Stimulated activated naive CD8-positive, alpha-beta T cell treated with anti-CD3 and anti-CD28 coated beads, Interleukin-15, amount 100 ng/mL, for 72 hours (primary cell): ENCODE data around the gene ZBTB5.
"Not testable (repeated sequence)": the region's sequence is repeated elsewhere in the genome, so short reads cannot be mapped to it uniquely, and the experiment has no call there.

Source experiments
- ATAC-seq: fragments of 150-1000 bp; cut with Tn5 transposase; 2 replicates; pipeline ENCODE4 v1.10.0; 2021; ENCODE audit warnings: mild to moderate bottlenecking, moderate library complexity
- DNase-seq, 2 donors: peaks; one replicate each; pipeline ENCODE4 v3.0.0; 2021 to 2022
- H3K27ac Mint-ChIP-seq, 2 donors: one replicate each; pipeline ENCODE4 v1.8.0; 2022; ENCODE audit warnings: mild to moderate bottlenecking in 2 of 2, mixed read lengths in 2 of 2, moderate library complexity in 2 of 2
- H3K27me3 Mint-ChIP-seq: one replicate; pipeline ENCODE4 v1.8.0; 2022; ENCODE audit warnings: mixed read lengths
- H3K4me1 Mint-ChIP-seq: one replicate; pipeline ENCODE4 v1.8.0; 2022; ENCODE audit warnings: mild to moderate bottlenecking, mixed read lengths
- H3K4me3 Mint-ChIP-seq, 2 donors: one replicate each; pipeline ENCODE4 v1.8.0; 2022; ENCODE audit warnings: mild to moderate bottlenecking in 2 of 2, mixed read lengths in 2 of 2, moderate library complexity in 1 of 2
- H3K9me3 Mint-ChIP-seq, 2 donors: one replicate each; pipeline ENCODE4 v1.8.0; 2022; ENCODE audit warnings: mixed read lengths in 2 of 2

The ZBTB5 gene

DNA sequence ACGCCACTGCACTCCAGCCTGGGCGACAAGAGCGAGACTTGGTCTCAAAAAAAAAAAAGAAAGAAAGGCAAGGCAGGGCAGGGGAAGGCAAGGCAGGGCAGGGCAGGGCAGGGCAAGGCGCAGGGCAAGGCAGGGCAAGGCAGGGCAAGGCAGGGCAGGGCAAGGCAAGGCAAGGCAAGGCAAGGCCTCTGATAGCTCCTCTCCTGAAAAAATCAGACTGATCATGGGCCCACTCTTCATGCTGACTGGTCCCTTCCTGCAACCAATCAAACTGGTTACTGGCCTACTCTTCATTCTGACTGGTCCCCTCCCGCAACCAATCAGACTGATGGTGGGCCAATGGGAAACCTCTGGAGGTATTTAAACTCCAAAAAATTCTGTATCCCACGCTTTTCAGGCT is 3.4 kb upstream of the ZBTB5 start:
- peaks cover 2 to 5% of the 10 kb centered on the region in 2 donors for H3K9me3 Mint-ChIP-seq
- H3K4me1 Mint-ChIP-seq = peaks cover 34% of the 10 kb centered on the region
- H3K27ac Mint-ChIP-seq = no peak overlapping the region
- no peak overlapping the region for H3K4me3 Mint-ChIP-seq
- ATAC-seq = no peak
- no peaks in the 10 kb centered on the region for H3K27me3 Mint-ChIP-seq
- DNase-seq = no peak

GRCh38 chr9:37467530-37467929 is 2.3 kb upstream of the ZBTB5 start:
- not testable (repeated sequence) for H3K4me3 Mint-ChIP-seq, H3K27ac Mint-ChIP-seq, ATAC-seq, H3K9me3 Mint-ChIP-seq, H3K27me3 Mint-ChIP-seq, DNase-seq
- H3K4me1 Mint-ChIP-seq = peaks cover 45% of the 10 kb centered on the region

GRCh38 chr9:37466037-37466709 is 923 bp upstream of the ZBTB5 start:
- DNase-seq = peak in 1 of 2 donors; percentile 33
- peak; percentile 3 for ATAC-seq
- Mint-ChIP-seq H3K27ac (peak overlapping the region; percentile 97 to 98), H3K27me3 (no peaks in the 10 kb centered on the region), H3K4me1 (peaks cover 40% of the 10 kb centered on the region), H3K4me3 (peak overlapping the region; percentile 93 to 97), H3K9me3 (no peaks in the 10 kb centered on the region)

DNA sequence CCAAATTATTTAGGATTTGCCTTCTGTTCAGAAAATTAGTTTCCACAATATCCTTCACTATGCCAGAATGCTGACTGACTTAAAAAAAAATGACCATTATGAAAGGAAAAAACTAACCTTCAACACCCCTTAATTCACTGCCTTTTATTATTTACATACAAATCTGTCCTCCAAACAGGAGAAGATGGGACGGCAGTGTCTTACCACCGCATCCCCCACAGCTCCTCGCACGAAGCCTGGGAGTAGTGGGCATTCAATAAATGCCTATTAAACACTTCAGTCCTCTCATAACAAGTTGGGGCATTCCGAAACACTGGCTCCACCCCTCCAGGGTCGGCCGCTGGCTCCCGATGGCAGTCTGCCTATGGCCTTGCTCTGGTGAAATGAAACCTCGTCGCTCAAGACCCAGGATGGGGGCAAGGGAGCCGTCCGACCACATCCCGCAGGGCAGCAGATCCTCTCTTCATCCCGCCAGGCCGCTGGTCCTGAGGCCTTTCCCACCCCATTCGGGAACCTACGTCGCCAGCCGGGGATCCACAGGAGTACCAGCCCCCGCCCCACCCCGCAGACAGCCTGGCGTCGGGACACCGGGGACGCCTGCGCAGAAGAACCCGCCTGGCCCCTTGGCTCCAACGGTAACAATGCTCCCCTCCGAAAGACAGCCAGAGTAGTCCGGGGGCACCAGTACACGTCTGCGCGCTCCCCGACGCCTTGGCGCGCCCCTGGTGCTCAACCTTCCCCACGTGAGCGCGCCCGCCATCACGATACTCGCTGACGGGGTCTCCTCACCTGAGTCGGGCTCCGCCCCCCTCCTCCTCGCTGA is 613 bp downstream of the ZBTB5 start:
- DNase-seq (peak; percentile 75 to 92), ATAC-seq (peak; percentile 64)
- Mint-ChIP-seq H3K4me3 (peak overlapping the region; percentile 93 to 97), H3K27ac (peak overlapping the region; percentile 97 to 98), H3K9me3 (no peaks in the 10 kb centered on the region), H3K27me3 (no peaks in the 10 kb centered on the region), H3K4me1 (peaks cover 47% of the 10 kb centered on the region)

GRCh38 chr9:37464006-37464405 is 1.2 kb downstream of the ZBTB5 start:
- no peaks in the 10 kb centered on the region for H3K27me3 Mint-ChIP-seq
- H3K4me3 Mint-ChIP-seq = peak overlapping the region; percentile 93 to 97
- ATAC-seq = no peak
- peaks cover 53% of the 10 kb centered on the region for H3K4me1 Mint-ChIP-seq
- peak overlapping the region; percentile 73 to 98 for H3K27ac Mint-ChIP-seq
- no peaks in the 10 kb centered on the region for H3K9me3 Mint-ChIP-seq
- no peak for DNase-seq

GRCh38 chr9:37456817-37457216 is 8.4 kb downstream of the ZBTB5 start:
- DNase-seq = no peak
- no peaks in the 10 kb centered on the region for H3K9me3 Mint-ChIP-seq
- ATAC-seq = no peak
- no peak overlapping the region for H3K27ac Mint-ChIP-seq
- H3K27me3 Mint-ChIP-seq = no peaks in the 10 kb centered on the region
- peaks cover 75% of the 10 kb centered on the region for H3K4me1 Mint-ChIP-seq
- no peak overlapping the region for H3K4me3 Mint-ChIP-seq

- ATAC-seq (no peak), DNase-seq (no peak)
- no peak overlapping the region for H3K27ac Mint-ChIP-seq
- no peaks in the 10 kb centered on the region for H3K9me3 Mint-ChIP-seq
- H3K4me3 Mint-ChIP-seq = no peak overlapping the region
- peaks cover 71% of the 10 kb centered on the region for H3K4me1 Mint-ChIP-seq
- no peaks in the 10 kb centered on the region for H3K27me3 Mint-ChIP-seq
Observed at GRCh38 chr9:37455884-37456647, 9.2 kb downstream of the ZBTB5 start.

- no peak overlapping the region for H3K27ac Mint-ChIP-seq
- no peaks in the 10 kb centered on the region for H3K9me3 Mint-ChIP-seq
Observed at GRCh38 chr9:37454238-37454637, 11.0 kb downstream of the ZBTB5 start.

DNA sequence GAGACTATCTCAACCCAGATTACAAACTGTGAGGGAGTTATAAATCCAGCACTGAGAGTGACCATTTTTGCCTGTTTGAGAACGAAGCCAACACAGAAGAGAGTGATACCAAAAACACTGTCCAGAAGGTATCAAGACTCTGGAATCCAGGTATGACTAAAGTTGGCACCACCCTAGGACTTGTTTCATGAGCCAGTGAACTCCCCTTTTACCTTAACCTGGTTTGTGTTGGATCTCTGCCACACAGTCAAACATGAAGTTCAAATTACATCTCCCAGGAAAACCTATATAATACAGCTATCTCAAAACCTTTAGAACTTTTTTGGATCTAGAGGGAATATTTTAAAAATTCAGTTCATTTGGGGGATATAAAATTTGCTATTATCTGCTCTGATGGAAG is 11.4 kb downstream of the ZBTB5 start:
- H3K27me3 Mint-ChIP-seq = no peaks in the 10 kb centered on the region
- no peak overlapping the region for H3K27ac Mint-ChIP-seq
- no peak overlapping the region for H3K4me3 Mint-ChIP-seq
- ATAC-seq (no peak), DNase-seq (no peak)
- no peaks in the 10 kb centered on the region for H3K9me3 Mint-ChIP-seq
- H3K4me1 Mint-ChIP-seq = peaks cover 58% of the 10 kb centered on the region

More at GRCh38 chr9:37454238-37454637, 11.0 kb downstream of the ZBTB5 start:
- no peak overlapping the region for H3K4me3 Mint-ChIP-seq
- DNase-seq (no peak), ATAC-seq (no peak)
- no peaks in the 10 kb centered on the region for H3K27me3 Mint-ChIP-seq
- peaks cover 61% of the 10 kb centered on the region for H3K4me1 Mint-ChIP-seq

DNA sequence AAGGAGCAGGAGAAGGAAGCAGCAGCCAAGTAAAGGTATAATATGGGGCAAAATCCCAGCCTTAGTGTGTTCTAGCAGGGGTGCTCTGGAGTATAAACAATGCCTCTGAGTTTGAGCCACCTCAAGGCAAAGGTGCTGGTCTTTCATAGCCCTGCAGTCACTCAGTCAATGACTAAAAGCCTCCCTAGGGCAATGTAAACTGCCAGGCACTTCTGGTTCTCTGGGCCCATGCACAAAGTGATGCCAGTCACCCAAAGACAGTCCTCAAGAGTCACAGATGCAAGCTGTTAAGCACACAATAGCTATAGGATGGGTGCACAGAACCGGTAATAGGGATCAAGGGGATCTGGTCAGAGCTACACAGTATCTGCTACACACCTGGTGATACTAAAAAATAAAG is 12.6 kb downstream of the ZBTB5 start:
- no peak for DNase-seq
- Mint-ChIP-seq H3K4me1 (peaks cover 55% of the 10 kb centered on the region), H3K9me3 (no peaks in the 10 kb centered on the region), H3K27me3 (no peaks in the 10 kb centered on the region), H3K4me3 (no peak overlapping the region), H3K27ac (no peak overlapping the region)
- no peak for ATAC-seq

GRCh38 chr9:37451628-37452027 is 13.6 kb downstream of the ZBTB5 start:
- peaks cover 51% of the 10 kb centered on the region for H3K4me1 Mint-ChIP-seq
- DNase-seq = no peak
- ATAC-seq = no peak
- no peak overlapping the region for H3K27ac Mint-ChIP-seq
- H3K27me3 Mint-ChIP-seq = no peaks in the 10 kb centered on the region
- no peaks in the 10 kb centered on the region for H3K9me3 Mint-ChIP-seq
- no peak overlapping the region for H3K4me3 Mint-ChIP-seq

DNA sequence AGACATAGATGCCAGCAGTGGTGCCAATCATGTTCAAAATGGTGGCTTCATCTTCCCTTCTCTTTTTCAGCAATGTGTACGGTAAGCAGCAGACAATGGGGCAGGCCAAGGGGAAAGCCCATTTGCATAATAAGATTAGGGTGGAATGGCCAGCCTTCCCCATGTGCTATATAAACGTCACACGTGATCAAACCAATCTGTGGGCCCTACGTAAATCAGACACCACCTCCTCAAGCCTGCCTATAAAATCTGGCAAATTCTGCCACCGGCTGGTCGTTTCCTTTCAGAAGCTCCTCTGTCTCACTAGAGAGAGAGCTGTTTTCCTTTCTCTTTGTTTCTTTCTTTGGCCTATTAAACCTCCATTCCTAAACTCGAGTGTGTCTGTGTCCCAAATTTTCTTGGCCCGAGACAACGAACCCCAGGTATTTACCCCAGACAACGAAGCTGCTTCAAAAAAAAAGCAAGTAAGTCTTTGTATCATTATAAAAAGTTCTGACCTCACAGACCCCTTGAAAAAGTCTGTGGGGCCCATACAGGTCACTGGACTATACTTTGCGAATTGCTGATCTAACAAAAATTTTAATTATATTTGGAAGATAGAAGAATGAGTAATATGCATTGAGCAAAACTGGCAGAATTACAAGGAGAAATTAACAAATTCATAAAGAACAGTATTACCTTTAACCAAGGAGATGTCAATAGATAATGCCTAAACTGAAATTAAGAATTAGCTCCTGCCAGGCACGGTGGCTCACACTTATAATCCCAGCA is 15.2 kb downstream of the ZBTB5 start:
- Mint-ChIP-seq H3K4me3 (no peak overlapping the region), H3K4me1 (peaks cover 41% of the 10 kb centered on the region), H3K27ac (peak overlapping the region in 1 of 2 donors; percentile 19), H3K9me3 (no peaks in the 10 kb centered on the region), H3K27me3 (no peaks in the 10 kb centered on the region)
- ATAC-seq (no peak), DNase-seq (no peak)

GRCh38 chr9:37447111-37447510 is 18.1 kb downstream of the ZBTB5 start:
- no peaks in the 10 kb centered on the region for H3K9me3 Mint-ChIP-seq
- no peak overlapping the region for H3K4me3 Mint-ChIP-seq
- ATAC-seq (no peak), DNase-seq (no peak)
- no peak overlapping the region for H3K27ac Mint-ChIP-seq
- no peaks in the 10 kb centered on the region for H3K27me3 Mint-ChIP-seq
- peaks cover 13% of the 10 kb centered on the region for H3K4me1 Mint-ChIP-seq

GRCh38 chr9:37446401-37446800 is 18.8 kb downstream of the ZBTB5 start:
- H3K27me3 Mint-ChIP-seq = no peaks in the 10 kb centered on the region
- H3K9me3 Mint-ChIP-seq = no peaks in the 10 kb centered on the region
- no peak for DNase-seq
- peak overlapping the region in 1 of 2 donors; percentile 82 for H3K27ac Mint-ChIP-seq
- no peak for ATAC-seq
- H3K4me1 Mint-ChIP-seq = peaks cover 12% of the 10 kb centered on the region
- no peak overlapping the region for H3K4me3 Mint-ChIP-seq

DNA sequence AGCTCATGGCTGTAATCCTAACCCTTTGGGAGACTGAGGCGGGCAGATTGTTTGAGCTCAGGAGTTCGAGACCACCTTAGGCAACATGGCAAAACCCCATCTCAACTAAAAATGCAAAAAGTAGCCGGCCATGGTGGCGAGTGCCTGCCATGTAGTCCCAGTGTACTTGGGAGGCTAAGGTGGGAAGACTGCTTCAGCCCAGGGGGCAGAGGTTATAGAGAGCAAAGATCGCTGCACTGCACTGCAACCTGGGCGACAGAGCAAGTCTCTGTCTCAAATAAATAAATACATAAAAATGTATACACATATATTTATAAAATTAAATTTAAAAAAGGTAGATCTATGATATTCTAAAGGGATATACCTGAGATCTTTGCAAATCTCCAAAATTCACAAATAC is 19.4 kb downstream of the ZBTB5 start:
- DNase-seq (no peak), ATAC-seq (no peak)
- no peak overlapping the region for H3K4me3 Mint-ChIP-seq
- no peaks in the 10 kb centered on the region for H3K9me3 Mint-ChIP-seq
- peak overlapping the region in 1 of 2 donors; percentile 74 for H3K27ac Mint-ChIP-seq
- H3K27me3 Mint-ChIP-seq = no peaks in the 10 kb centered on the region
- peaks cover 12% of the 10 kb centered on the region for H3K4me1 Mint-ChIP-seq
